IMR-90 (cell line): ENCODE results near the gene RABEP1. TPM values are rescaled to one million over a fixed set of nuclear protein-coding genes. Genes with fewer than 3 reads are reported as not detected.

ENCODE experiments used
- ATAC-seq: fragments of 200-7000 bp; cut with Tn5 transposase; 2 replicates; pipeline ENCODE4 v1.9.1; 2020; ENCODE audit warnings: low read depth, mild to moderate bottlenecking, moderate library complexity
- BruUV-seq: library from RNA; stranded (reverse); fragments of 400-500 nt; replicated peaks from 2 replicates; lab custom pipeline; 2021; lab: Mats Ljungman, UMichigan
- CTCF ChIA-PET: fragments of 300-600 bp; formaldehyde crosslinking; extraction: SDS; loops from one replicate; lab custom pipeline; 2021; ENCODE audit warnings: antibody characterized with exemption; lab: Yijun Ruan, JAX
- POLR2A ChIA-PET: fragments of 300-600 bp; sonication (Branson Sonifier 250); formaldehyde crosslinking; loops from one replicate; lab custom pipeline; 2022; ENCODE audit warnings: antibody characterized with exemption; ENCODE audit not compliant: unreplicated experiment; lab: Charles Lee
- DNase-seq: peaks from one replicate; pipeline ENCODE4 v3.0.0; 2013
- H2AFZ ChIP-seq: replicated peaks from 2 replicates; pipeline ENCODE3; 2013; ENCODE audit warnings: low read length, mild to moderate bottlenecking; ENCODE audit not compliant: poor library complexity
- H2AK5ac ChIP-seq: 2 replicates; pipeline ENCODE4 v1.6.1; 2013; ENCODE audit warnings: low read depth, low read length, inconsistent platforms
- H2AK9ac ChIP-seq: replicated peaks from 2 replicates; pipeline ENCODE3; 2013; ENCODE audit warnings: mild to moderate bottlenecking, low read depth, low read length, moderate library complexity; ENCODE audit not compliant: poor library complexity
- H2BK120ac ChIP-seq: 2 replicates; pipeline ENCODE4 v1.6.1; 2013; ENCODE audit warnings: low read depth, low read length, inconsistent platforms
- H2BK15ac ChIP-seq: 3 replicates; pipeline ENCODE4 v1.6.1; 2013; ENCODE audit warnings: low read depth, low read length, inconsistent platforms
- H2BK20ac ChIP-seq: 2 replicates; pipeline ENCODE4 v1.6.1; 2013; ENCODE audit warnings: low read depth, mild to moderate bottlenecking, inconsistent platforms, low read length, moderate library complexity
- H2BK5ac ChIP-seq: 2 replicates; pipeline ENCODE4 v1.6.1; 2013; ENCODE audit warnings: mild to moderate bottlenecking, low read depth, low read length, inconsistent platforms; ENCODE audit not compliant: poor library complexity, severe bottlenecking
- H3K14ac ChIP-seq: replicated peaks from 2 replicates; pipeline ENCODE4 v1.6.1; 2013; ENCODE audit warnings: low read depth, low read length, inconsistent platforms
- H3K18ac ChIP-seq: 2 replicates; pipeline ENCODE4 v1.6.1; 2013; ENCODE audit warnings: low read depth, low read length, control low read depth
- H3K23ac ChIP-seq: 2 replicates; pipeline ENCODE4 v1.6.1; 2013; ENCODE audit warnings: low read depth, low read length, inconsistent platforms
- H3K27ac ChIP-seq: 2 replicates; pipeline ENCODE4 v1.5.1; 2013; ENCODE audit warnings: mild to moderate bottlenecking, control low read depth, low read length; ENCODE audit not compliant: insufficient read depth
- H3K27me3 ChIP-seq: 2 replicates; pipeline ENCODE4 v1.6.1; 2013; ENCODE audit warnings: low read length; ENCODE audit not compliant: control insufficient read depth, insufficient read depth
- H3K36me3 ChIP-seq: 2 replicates; pipeline ENCODE4 v1.6.1; 2013; ENCODE audit warnings: low read length, mixed read lengths; ENCODE audit not compliant: control insufficient read depth, insufficient read depth
- H3K4ac ChIP-seq: 2 replicates; pipeline ENCODE4 v1.6.1; 2013; ENCODE audit warnings: low read depth, low read length, inconsistent platforms
- H3K4me1 ChIP-seq: 2 replicates; pipeline ENCODE4 v1.6.1; 2013; ENCODE audit warnings: low read length, mixed read lengths; ENCODE audit not compliant: control insufficient read depth, insufficient read depth
- H3K4me2 ChIP-seq: 2 replicates; pipeline ENCODE4 v1.6.1; 2013; ENCODE audit warnings: low read depth, mild to moderate bottlenecking, control low read depth, low read length, moderate library complexity
- H3K4me3 ChIP-seq: 2 replicates; pipeline ENCODE4 v1.5.1; 2013; ENCODE audit warnings: low read depth, mild to moderate bottlenecking, control low read depth, low read length, moderate library complexity; ENCODE audit not compliant: insufficient read depth
- H3K56ac ChIP-seq: 2 replicates; pipeline ENCODE4 v1.6.1; 2013; ENCODE audit warnings: low read length, inconsistent platforms; ENCODE audit not compliant: insufficient read depth; ENCODE audit errors: extremely low read depth
- H3K79me1 ChIP-seq, 2 experiments: 2 replicates each; pipeline ENCODE4 v1.6.1; 2013; ENCODE audit warnings: low read length in 2 of 2, inconsistent platforms in 1 of 2, low read depth in 1 of 2
- H3K9ac ChIP-seq: 2 replicates; pipeline ENCODE4 v1.6.1; 2013; ENCODE audit warnings: low read depth, low read length, control low read depth
- H3K9me1 ChIP-seq: 2 replicates; pipeline ENCODE4 v1.6.1; 2013; ENCODE audit warnings: low read length, inconsistent platforms; ENCODE audit not compliant: insufficient read depth
- H3K9me3 ChIP-seq: 2 replicates; pipeline ENCODE4 v1.6.1; 2013; ENCODE audit warnings: low read length; ENCODE audit not compliant: control insufficient read depth, insufficient read depth
- H4K20me1 ChIP-seq: 2 replicates; pipeline ENCODE4 v1.6.1; 2013; ENCODE audit warnings: low read length, inconsistent platforms; ENCODE audit not compliant: insufficient read depth
- H4K5ac ChIP-seq: 2 replicates; pipeline ENCODE4 v1.6.1; 2013; ENCODE audit warnings: mild to moderate bottlenecking, low read depth, low read length, control low read depth
- H4K8ac ChIP-seq, 2 experiments: 2 replicates each; pipeline ENCODE4 v1.6.1; 2013; ENCODE audit warnings: low read depth in 2 of 2, low read length in 2 of 2, control low read depth in 1 of 2, inconsistent platforms in 1 of 2
- H4K91ac ChIP-seq: 2 replicates; pipeline ENCODE4 v1.6.1; 2013; ENCODE audit warnings: low read depth, low read length, inconsistent platforms; ENCODE audit not compliant: insufficient read depth
- BHLHE40 ChIP-seq: fragments of 150-350 bp; IDR thresholded peaks from 2 replicates; pipeline ENCODE4 v1.6.1; 2016; ENCODE audit warnings: mild to moderate bottlenecking, low read depth, low read length
- CEBPB ChIP-seq: IDR thresholded peaks from 2 replicates; pipeline ENCODE4 v1.6.1; 2012; ENCODE audit warnings: low read depth, low read length, improper control_type of control experiment
- CHD1 ChIP-seq: IDR thresholded peaks from 2 replicates; pipeline ENCODE4 v1.6.1; 2012; ENCODE audit warnings: low read depth, low read length, improper control_type of control experiment
- CTCF ChIP-seq: conservative IDR thresholded peaks from 2 replicates; pipeline ENCODE4 v1.5.1; 2012; ENCODE audit warnings: mild to moderate bottlenecking, low read depth, low read length, improper control_type of control experiment
- ELK1 ChIP-seq: fragments of 150-350 bp; IDR thresholded peaks from 2 replicates; pipeline ENCODE4 v1.6.1; 2016; ENCODE audit warnings: low read depth, mild to moderate bottlenecking, low read length, moderate library complexity, borderline replicate concordance
- FOS ChIP-seq: fragments of 150-350 bp; IDR thresholded peaks from 2 replicates; pipeline ENCODE4 v1.6.1; 2016; ENCODE audit warnings: low read depth, low read length
- MAFK ChIP-seq: IDR thresholded peaks from 2 replicates; pipeline ENCODE4 v1.6.1; 2012; ENCODE audit warnings: low read depth, low read length, improper control_type of control experiment
- MAZ ChIP-seq: IDR thresholded peaks from 2 replicates; pipeline ENCODE4 v1.6.1; 2012; ENCODE audit warnings: low read depth, mild to moderate bottlenecking, low read length, improper control_type of control experiment, moderate library complexity, borderline replicate concordance
- MXI1 ChIP-seq: IDR thresholded peaks from 2 replicates; pipeline ENCODE4 v1.6.1; 2012; ENCODE audit warnings: low read depth, mild to moderate bottlenecking, low read length, moderate library complexity, borderline replicate concordance
- NFE2L2 ChIP-seq: fragments of 150-350 bp; IDR thresholded peaks from 2 replicates; pipeline ENCODE4 v1.6.1; 2016; ENCODE audit warnings: low read depth, mild to moderate bottlenecking, low read length
- POLR2A ChIP-seq: IDR thresholded peaks from 2 replicates; pipeline ENCODE4 v1.6.1; 2012; ENCODE audit warnings: mild to moderate bottlenecking, low read depth, low read length
- RAD21 ChIP-seq: IDR thresholded peaks from 2 replicates; pipeline ENCODE4 v1.6.1; 2012; ENCODE audit warnings: low read length, improper control_type of control experiment
- RCOR1 ChIP-seq: IDR thresholded peaks from 2 replicates; pipeline ENCODE4 v1.6.1; 2012; ENCODE audit warnings: mild to moderate bottlenecking, low read length, improper control_type of control experiment; ENCODE audit not compliant: insufficient replicate concordance
- RFX5 ChIP-seq: IDR thresholded peaks from 2 replicates; pipeline ENCODE4 v1.8.0; 2012; ENCODE audit warnings: low read depth, mild to moderate bottlenecking, low read length, moderate library complexity
- SMC3 ChIP-seq: fragments of 150-350 bp; IDR thresholded peaks from 2 replicates; pipeline ENCODE4 v1.6.1; 2016; ENCODE audit warnings: low read depth, mild to moderate bottlenecking, antibody characterized with exemption, low read length, moderate library complexity
- USF2 ChIP-seq: fragments of 150-350 bp; IDR thresholded peaks from 2 replicates; pipeline ENCODE4 v1.6.1; 2017; ENCODE audit warnings: mild to moderate bottlenecking, antibody characterized with exemption, low read length, low read depth
- WGBS, 2 experiments: methylation state at CpG; one replicate each; pipeline versions ENCODE4 v1.1.5 to v1.1.7; 2013; ENCODE audit warnings: missing lambda C conversion rate in 2 of 2; ENCODE audit not compliant: insufficient read length in 1 of 2; ENCODE audit errors: extremely low coverage in 2 of 2; 5-methylcytosine and 5-hydroxymethylcytosine counted together
- dilution Hi-C: fragments of 300-500 bp; cut with HindIII; formaldehyde crosslinking; loops from one replicate; pipeline ENCODE4 v1.14.3; 2018; ENCODE audit warnings: low sequenced_read_pairs; ENCODE audit not compliant: unreplicated experiment
- in situ Hi-C: fragments of 300-500 bp; cut with MboI; formaldehyde crosslinking; loops from 3 replicates; pipeline ENCODE4 v1.14.3; 2019; ENCODE audit warnings: low sequenced_read_pairs, inconsistent platforms, mixed read lengths
- intact Hi-C: fragments of 100-400 bp; cut with micrococcal nuclease; formaldehyde crosslinking; loops from 2 replicates; pipeline ENCODE4 v1.10.0; 2022
- polyA plus RNA-seq, 3 experiments: library from polyadenylated mRNA; depleted of rRNA; stranded (reverse); fragments of >200 nt; gene quantifications; 2 replicates each; pipeline ENCODE4 v1.2.3, GENCODE V29; 2012; ENCODE audit warnings: low replicate concordance in 1 of 3
- total RNA-seq: library from RNA; depleted of rRNA; stranded (reverse); fragments of >200 nt; gene quantifications from 2 replicates; pipeline ENCODE4 v1.2.3, GENCODE V29; 2012

The RABEP1 gene
- total and polyA plus RNA-seq, 2 of the 4 experiments (the other 2 are of a cell fraction): 15.3 to 38.2 TPM

GRCh38 chr17:5422505-5422904 lies 140.4 kb downstream of the RABEP1 start:
- peak overlapping the region; percentile 31 for H2BK5ac ChIP-seq
- H2AK9ac ChIP-seq: no peak overlapping the region
- H2BK20ac ChIP-seq: no peak overlapping the region
- peaks cover 25% of the 10 kb centered on the region for H3K36me3 ChIP-seq
- no peaks in the 10 kb centered on the region for H3K9me3 ChIP-seq
- ChIA-PET POLR2A (no interaction called here), CTCF (interaction anchor here (1.0 to 2.3 kb wide), 2 partner anchors 17 to 36 kb away, joined by 3 to 10 read pairs; partner anchors contain the start of gene C1QBP)
- in situ Hi-C loops: no loop called here
- H4K5ac ChIP-seq: no peak overlapping the region
- WGBS, 2 experiments: no CpG with 5 or more reads among the region's 2 CpGs
- H3K4ac ChIP-seq: peak overlapping the region; percentile 39; the same call in 1 of the 2 replicates
- H2AK5ac ChIP-seq: no peak overlapping the region
- peaks cover 2% of the 10 kb centered on the region for H3K4me1 ChIP-seq
- no peak overlapping the region for H2AFZ ChIP-seq
- no peak overlapping the region for H3K27ac ChIP-seq
- ATAC-seq: no peak
- peaks cover 43 to 63% of the 10 kb centered on the region in 2 experiments for H3K79me1 ChIP-seq
- no peak overlapping the region for H2BK15ac ChIP-seq
- TF ChIP-seq FOS: no peak
- peak; percentile 96 for TF ChIP-seq MAFK
- TF ChIP-seq POLR2A: peak; percentile 30; the same call in 1 of the 2 replicates
- no peak for TF ChIP-seq CHD1
- TF ChIP-seq RCOR1: no peak
- TF ChIP-seq BHLHE40: no peak
- no peak for TF ChIP-seq NFE2L2
- TF ChIP-seq MAZ: no peak
- no peak for TF ChIP-seq RFX5
- no peak for TF ChIP-seq SMC3
- peak; percentile 30; the same call in 1 of the 2 replicates for TF ChIP-seq CTCF
- no peak for TF ChIP-seq ELK1
- no peak for TF ChIP-seq USF2
- TF ChIP-seq MXI1: no peak
- TF ChIP-seq CEBPB: no peak
- 0 out of 2 replicates have a peak, but pooled peaks have one; percentile 11 for TF ChIP-seq RAD21
- no peak overlapping the region for H3K18ac ChIP-seq
- no TSS peak for BruUV-seq
- peaks cover under 1% of the 10 kb centered on the region; the same call in 1 of the 2 replicates for H4K20me1 ChIP-seq
- peak overlapping the region; percentile 9; the same call in 1 of the 2 replicates for H3K4me2 ChIP-seq
- 0 out of 4 replicates have a peak overlapping the region, but pooled peaks of 1 of the 2 experiments have one; percentile 42 for H4K8ac ChIP-seq
- H4K91ac ChIP-seq: no peak overlapping the region
- intact Hi-C loops: no loop called here
- no peak overlapping the region for H3K56ac ChIP-seq
- no peak overlapping the region; the same call in 1 of the 2 replicates for H3K14ac ChIP-seq
- dilution Hi-C loops: no loop called here
- H3K23ac ChIP-seq: peak overlapping the region; percentile 20; the same call in 1 of the 2 replicates
- no peak overlapping the region for H3K9ac ChIP-seq
- peaks cover 15% of the 10 kb centered on the region for H3K9me1 ChIP-seq
- no peak overlapping the region for H2BK120ac ChIP-seq
- no peaks in the 10 kb centered on the region for H3K27me3 ChIP-seq
- peak; percentile 83 for DNase-seq
- no peak overlapping the region for H3K4me3 ChIP-seq
